G401 (cell line): ENCODE measurements around the gene REG4. TPM values are rescaled to one million over a fixed set of nuclear protein-coding genes. Genes with fewer than 3 reads are reported as not detected.

Source experiments
- DNase-seq: peaks from one replicate; pipeline ENCODE4 v3.0.0-alpha.2; 2015; ENCODE audit warnings: low spot score
- in situ Hi-C: cut with HindIII; loops from 2 replicates; pipeline ENCODE4 v1.10.0; 2016; ENCODE audit warnings: low sequenced_read_pairs, mixed read lengths
- total RNA-seq: library from RNA; depleted of rRNA; stranded (reverse); fragments of >200 nt; shearing (Covaris generic); gene quantifications from 2 replicates; pipeline ENCODE4 v1.2.3, GENCODE V29; 2014

The REG4 gene
- total RNA-seq, 1 experiment from 2014 or later = not detected

DNA sequence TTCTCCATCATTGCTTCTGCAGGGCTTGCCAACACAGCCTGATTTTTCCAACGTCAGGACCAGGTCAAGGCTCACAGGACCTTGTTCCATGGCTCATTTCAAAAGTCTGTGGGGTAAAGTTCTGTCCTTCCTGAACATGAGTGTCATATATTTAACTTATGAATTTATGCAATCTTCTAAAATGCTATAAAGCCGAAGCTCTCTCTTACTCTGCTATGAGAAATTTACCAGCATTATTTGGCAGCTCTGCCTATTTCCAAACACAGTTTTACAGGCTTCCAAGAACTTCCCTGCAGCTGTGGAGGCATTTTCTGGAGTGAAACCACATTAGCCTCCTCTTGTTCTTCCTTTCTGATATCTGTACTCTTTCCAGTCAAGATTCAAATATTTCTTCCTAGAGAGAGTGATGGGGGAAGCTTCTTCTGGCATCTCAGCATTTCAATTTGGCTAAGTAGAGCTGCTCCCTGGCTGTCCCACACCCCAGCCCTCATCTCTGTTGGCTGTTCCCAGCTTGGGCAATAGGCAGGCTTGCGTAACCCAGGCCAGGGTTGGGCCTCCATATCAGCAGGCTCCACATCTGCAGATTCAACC lies 27.0 kb downstream of the REG4 start:
- no peak for DNase-seq
- in situ Hi-C loops = no loop called here

DNA sequence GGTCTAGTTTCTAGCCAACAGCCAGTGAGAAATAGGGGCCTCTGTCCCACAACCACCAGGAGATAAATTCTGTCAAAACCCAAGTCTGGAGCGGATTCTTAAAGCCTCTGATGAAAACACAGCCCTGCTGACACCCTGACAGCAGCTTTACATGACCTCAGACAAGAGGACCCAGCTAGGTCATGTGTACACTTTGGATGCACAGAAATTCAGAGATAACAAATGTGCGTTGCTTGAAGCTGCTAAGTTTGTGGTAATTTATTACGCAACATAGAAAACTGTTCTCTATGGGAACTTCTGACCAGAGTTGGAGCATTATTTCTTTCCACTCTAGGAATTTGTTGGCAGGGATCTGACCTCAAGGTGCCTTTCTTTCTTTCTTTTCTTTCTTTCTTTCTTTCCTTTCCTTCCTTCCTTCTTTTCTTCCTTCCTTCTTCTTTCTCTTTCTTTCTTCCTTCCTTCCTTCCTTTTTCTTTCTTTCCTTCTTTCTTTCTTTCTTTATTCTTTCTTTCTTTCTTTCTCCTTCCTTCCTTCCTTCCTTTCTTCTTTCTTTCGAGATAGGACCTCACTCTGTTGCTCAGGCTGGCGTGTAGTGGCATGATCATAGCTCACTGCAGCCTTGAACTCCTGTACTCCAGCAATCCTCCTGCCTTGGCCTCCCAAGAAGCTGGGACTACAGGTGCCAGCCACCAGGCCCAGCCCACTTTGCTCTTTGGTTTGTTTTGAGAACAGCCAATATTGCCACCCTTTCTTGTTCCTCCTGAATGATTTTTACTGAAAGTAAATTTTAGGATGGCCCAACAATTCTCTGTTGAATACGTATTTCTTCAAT lies 27.7 kb downstream of the REG4 start:
- no peak for DNase-seq
- in situ Hi-C loops = no loop called here

- no peak for DNase-seq
- in situ Hi-C loops = no loop called here
Measured at GRCh38 chr1:119782631-119783325, 28.5 kb downstream of the REG4 start.

DNA sequence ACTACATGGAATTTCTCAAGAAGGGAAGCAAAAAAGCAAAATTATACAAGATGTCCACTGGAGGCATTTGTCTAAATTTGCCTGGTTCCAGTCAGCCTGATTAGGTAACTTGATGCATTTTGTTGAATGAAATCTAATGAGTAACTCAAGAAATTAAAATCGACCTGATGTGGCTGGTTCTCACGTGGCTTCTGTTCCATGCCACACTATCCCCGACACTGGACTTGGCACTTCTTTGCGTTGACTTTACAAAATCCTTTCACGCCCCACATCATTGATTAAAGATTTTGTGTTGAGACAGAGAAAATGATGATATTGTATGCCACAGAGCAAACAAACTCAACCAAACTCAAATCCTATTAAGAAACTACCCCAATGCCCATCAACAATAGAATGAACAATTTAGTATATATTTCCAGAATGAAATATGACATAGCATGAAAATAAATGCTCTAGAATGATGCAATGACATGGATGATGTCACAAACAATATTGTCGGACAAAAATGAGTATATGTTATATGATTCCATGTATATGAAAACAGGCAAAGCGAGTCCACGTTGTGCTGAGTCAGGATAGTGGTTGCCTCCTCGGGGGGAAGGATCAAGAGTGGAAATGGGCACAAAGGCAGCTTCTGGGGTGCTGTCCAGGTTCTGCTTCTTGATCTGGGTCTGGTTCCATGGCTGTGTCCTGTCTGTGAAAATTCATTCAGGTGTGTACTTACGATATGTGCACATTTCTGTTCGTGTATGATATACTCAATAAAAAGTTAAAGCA lies 29.6 kb downstream of the REG4 start:
- no peak for DNase-seq
- in situ Hi-C loops = no loop called here

DNA sequence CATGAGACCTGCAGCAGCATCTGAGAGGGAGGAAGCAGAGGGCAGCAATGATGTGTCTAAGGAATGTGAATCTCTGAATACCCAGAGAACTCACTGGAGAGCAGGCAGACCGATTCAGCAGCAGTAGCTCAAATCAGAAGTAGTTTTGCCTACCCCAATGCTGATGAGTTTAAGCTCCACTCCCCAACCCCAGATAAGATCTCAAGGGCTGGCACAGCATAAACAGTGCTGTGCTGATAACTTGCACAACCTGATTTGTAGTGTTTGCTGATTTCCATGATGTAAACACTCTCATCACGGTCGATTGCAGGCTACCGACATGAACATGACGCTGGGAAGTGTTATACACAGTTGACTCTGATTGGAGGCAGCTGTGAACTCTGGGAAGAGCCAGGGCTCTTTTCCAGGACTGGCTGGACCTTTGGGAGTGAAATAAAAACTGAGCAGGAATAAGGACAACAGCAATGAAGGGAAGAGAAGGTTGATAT lies 31.3 kb downstream of the REG4 start:
- DNase-seq = no peak
- in situ Hi-C loops = no loop called here

- in situ Hi-C loops = no loop called here
- DNase-seq = no peak
Measured at GRCh38 chr1:119778886-119779560, 32.2 kb downstream of the REG4 start.

DNA sequence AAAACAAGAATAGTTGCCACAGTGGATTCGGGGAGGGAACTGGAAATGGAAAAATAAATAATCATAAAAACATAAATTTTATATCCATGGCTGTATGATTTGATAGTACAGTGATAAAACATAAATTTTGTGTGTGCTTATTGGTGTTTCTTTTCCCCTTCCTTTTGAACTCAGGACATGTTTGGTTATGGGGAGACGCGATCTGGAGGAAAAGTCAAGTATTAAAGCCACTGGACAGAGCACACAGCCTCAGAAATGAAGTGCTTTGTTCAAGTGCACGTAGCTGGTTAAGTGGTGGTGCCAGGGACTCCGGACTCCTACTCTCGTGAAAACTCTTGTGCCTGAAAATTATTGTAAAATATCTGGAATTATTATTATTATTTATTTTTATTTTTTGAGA lies 32.9 kb downstream of the REG4 start:
- in situ Hi-C loops = no loop called here
- DNase-seq = no peak

GRCh38 chr1:119774746-119775490 lies 36.3 kb downstream of the REG4 start:
- in situ Hi-C loops = no loop called here
- DNase-seq = no peak

GRCh38 chr1:119773711-119774241 lies 37.5 kb downstream of the REG4 start:
- DNase-seq = no peak
- in situ Hi-C loops = no loop called here

DNA sequence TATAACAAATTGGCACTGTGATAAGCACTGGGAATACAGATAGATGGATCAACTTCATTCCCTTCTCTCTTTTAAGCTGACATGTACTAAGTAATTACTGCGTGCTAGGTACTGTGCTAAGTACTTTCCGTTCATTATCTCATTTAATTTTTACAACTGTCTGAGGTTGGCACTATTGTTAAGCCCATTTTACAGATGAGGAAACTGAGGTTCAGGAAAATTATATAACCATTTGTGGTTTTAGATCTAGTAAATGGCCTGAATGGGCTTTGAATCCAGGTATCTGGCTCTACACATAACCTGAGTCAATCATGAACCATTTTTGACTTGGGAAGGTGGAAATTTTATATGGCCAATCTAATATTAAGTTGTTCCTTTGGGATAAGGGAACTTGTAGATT lies 39.0 kb downstream of the REG4 start:
- in situ Hi-C loops = no loop called here
- no peak for DNase-seq

DNA sequence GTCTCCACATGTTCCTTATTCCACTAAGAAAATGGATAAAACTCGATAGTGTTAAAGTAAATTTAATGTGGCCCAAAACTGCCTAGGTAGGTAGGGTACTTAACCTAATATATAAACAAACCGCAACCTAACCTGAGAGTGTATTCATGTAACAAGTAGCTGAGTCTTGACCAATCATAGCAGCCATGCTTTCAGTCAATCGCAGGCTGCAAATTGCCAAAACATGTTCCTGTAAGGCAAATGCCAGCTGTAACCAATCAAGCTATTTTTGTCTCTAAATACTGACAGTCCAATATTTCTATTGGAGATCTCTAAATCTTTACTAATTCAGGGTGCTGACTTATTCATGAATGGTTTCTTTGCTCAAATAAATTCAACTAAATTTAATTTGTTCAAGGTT lies 39.5 kb downstream of the REG4 start:
- in situ Hi-C loops = no loop called here
- DNase-seq = no peak

GRCh38 chr1:119771016-119771415 lies 40.2 kb downstream of the REG4 start:
- in situ Hi-C loops = no loop called here
- peak; percentile 1 for DNase-seq

- in situ Hi-C loops = no loop called here
- DNase-seq = no peak
Measured at GRCh38 chr1:119768778-119769177, 42.5 kb downstream of the REG4 start, which contains the start of gene HMGCS2. Gene HMGCS2 (minus strand): TSS chr1:119768905. CDS start chr1:119768844, 61 bp downstream.

- no peak for DNase-seq
Measured at GRCh38 chr1:119767486-119767885, 43.8 kb downstream of the REG4 start.

DNA sequence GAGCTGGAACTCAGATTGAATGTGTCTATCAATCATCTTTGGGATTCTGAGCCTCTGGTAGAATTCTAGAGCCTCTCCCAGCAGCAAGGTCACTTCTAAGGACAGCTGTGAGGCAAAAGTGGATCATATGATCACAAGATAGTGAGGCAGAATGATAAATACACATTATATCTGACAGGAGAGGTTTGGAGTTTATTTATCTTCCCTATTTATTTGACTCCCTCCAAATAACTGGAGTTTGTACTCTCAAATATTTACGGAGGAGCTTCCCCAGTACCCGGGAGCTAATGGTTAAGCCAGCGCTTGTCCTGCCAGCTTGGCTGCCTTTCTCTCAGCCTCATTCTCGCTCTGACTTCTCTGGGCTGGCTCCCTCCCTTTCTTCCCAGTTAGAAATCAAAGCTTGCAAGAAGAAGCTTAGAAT lies 44.9 kb downstream of the REG4 start:
- in situ Hi-C loops = no loop called here
- peak; percentile 17 for DNase-seq

More at GRCh38 chr1:119767486-119767885, 43.8 kb downstream of the REG4 start:
- in situ Hi-C loops = no loop called here

DNA sequence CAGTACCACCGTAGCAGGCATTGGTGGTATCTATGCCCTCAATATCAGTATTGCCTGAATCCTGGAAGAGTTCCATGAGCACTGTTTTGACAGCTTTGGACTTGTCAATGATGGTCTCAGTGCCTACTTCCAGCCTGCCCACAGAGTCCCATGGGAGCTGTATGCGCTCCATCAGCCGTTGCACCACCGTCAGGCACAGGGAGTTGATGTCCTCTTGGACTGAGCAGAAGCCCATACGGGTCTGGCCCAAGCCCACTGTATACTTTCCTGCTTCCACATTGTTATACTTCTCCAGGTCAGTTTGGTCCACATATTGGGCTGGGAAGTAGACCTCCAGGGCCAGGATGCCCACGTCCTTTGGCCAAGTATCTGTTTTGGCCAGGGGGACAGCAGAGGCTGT lies 47.0 kb downstream of the REG4 start:
- no peak for DNase-seq
- in situ Hi-C loops = no loop called here

GRCh38 chr1:119762953-119763352 lies 48.3 kb downstream of the REG4 start:
- no peak for DNase-seq
- in situ Hi-C loops = no loop called here

DNA sequence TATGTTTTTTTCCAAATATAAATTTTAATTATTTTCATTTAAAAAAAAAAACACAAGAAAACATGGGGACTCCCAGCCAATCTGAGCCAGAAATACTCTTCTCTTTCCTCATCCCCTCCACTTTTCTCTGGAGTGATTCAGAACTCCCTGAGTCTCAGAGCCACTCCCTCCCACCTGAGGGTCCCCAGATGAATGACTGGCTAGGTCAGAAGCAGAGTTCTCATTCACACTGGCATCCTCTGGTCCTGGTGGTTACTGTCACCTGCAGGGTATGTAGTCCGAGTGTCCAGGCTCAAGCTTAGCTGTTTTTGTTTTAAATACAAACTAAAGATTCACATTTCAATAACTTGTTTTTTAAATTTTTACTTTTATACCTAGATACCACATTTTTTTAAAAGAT lies 48.9 kb downstream of the REG4 start:
- no peak for DNase-seq
- in situ Hi-C loops = no loop called here
